Stimulated activated naive CD8-positive, alpha-beta T cell treated with anti-CD3 and anti-CD28 coated beads, Interleukin-15, Interleukin-2, amounts not matched to agents 100 U/mL and 50 U/mL, for 24 hours (primary cell): ENCODE data around the gene GNAT1.
A peak's percentile ranks its signal among the peaks of the same experiment; 100 is the strongest.

Source experiments
- ATAC-seq: fragments of 150-1000 bp; cut with Tn5 transposase; one replicate; pipeline ENCODE4 v1.10.0; 2021
- DNase-seq: peaks from one replicate; pipeline ENCODE4 v3.0.0; 2021

The GNAT1 gene

DNA sequence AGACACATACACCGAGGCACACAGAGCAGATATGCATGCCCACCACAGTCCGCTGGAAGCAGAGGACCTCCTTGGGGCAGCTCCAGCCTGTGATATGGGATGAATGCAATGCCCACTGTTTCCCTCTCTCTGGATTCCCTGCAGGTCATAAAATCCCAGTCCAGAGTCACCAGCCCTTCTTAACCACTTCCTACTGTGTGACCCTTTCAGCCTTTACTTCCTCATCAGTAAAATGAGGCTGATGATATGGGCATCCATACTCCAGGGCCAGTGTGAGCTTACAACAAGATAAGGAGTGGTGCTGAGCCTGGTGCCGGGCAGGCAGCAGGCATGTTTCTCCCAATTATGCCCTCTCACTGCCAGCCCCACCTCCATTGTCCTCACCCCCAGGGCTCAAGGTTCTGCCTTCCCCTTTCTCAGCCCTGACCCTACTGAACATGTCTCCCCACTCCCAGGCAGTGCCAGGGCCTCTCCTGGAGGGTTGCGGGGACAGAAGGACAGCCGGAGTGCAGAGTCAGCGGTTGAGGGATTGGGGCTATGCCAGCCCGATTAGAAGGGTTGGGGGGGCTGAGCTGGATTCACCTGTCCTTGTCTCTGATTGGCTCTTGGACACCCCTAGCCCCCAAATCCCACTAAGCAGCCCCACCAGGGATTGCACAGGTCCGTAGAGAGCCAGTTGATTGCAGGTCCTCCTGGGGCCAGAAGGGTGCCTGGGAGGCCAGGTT is at the start of gene GNAT1:
Gene GNAT1, plus strand, starts transcription at position 675 of the 725 bp plus-strand sequence. CDS start 116 bp downstream, outside the sequence.
- ATAC-seq (no peak), DNase-seq (no peak)

- ATAC-seq, result peak; percentile 38
- no peak for DNase-seq
Observed at GRCh38 chr3:50146316-50146901, 45.0 kb upstream of the GNAT1 start.

- no peak for DNase-seq
- no peak for ATAC-seq
Observed at GRCh38 chr3:50147016-50147415, 44.4 kb upstream of the GNAT1 start.

GRCh38 chr3:50147447-50147846 is 44.0 kb upstream of the GNAT1 start:
- ATAC-seq, result no peak
- DNase-seq, result no peak

DNA sequence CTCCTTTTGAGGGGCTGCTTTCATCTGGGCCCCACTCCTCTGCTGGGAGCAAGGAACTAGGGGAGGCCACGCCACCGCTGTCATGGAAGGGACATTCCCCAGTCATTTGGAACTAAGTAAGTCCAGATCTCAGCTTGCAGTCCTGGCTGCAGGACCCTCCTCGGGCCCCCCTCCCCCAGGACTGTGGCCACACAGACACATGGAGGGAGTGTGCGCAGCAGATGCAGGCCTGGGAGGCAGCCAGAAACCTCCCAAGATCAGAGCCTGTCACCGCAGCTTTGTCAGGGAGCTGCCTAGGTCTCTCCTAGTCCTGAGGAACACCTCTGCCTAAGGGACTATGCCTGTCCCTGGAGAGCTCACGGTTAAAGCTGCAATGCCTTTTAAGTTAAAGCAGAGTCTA is 43.5 kb upstream of the GNAT1 start:
- DNase-seq (no peak), ATAC-seq (no peak)

GRCh38 chr3:50150404-50150750 is 41.0 kb upstream of the GNAT1 start:
- no peak for DNase-seq
- no peak for ATAC-seq

- no peak for DNase-seq
- no peak for ATAC-seq
Observed at GRCh38 chr3:50150863-50151686, 40.3 kb upstream of the GNAT1 start.

DNA sequence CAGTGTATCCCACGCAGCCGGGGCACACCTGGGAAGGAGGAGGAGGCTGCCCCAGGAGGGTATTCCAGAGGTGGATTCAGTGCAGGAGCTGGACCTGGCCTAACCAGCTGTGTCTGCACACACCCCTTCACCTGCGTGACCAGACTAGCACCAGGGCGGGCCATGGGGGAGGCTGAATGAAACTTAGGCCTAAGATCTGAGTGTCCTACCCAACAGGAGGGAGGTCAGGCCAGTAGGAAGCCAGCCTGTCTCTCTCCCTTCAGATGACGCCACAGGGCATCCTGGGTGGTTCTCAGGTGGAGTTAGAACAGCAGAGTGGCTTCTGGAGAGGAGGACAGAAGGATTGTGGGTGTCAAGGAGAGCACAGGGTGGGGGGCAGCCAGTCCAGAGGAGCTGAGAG is 39.7 kb upstream of the GNAT1 start:
- no peak for ATAC-seq
- DNase-seq, result no peak

- no peak for ATAC-seq
- DNase-seq, result no peak
Observed at GRCh38 chr3:50153782-50154475, 37.5 kb upstream of the GNAT1 start.

DNA sequence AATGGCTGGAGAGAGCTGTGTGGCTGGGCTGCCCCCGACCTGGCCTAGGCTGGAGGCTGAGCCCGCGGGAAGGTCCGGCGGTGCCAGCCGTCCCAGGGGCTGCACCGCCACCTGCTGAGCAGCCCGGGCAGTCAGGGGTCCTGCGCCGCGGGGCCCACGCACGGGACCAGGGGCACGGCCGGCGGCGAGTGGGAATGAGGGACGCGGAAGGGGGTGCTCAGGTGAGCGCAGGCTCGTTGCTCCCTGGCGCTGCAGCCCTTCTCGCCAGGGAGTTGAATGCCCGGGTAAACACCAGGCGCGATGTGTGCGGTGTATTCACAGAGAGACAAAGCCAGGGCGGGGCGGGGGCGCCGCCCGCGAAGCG is 37.0 kb upstream of the GNAT1 start:
- DNase-seq (no peak), ATAC-seq (peak; percentile 17)

DNA sequence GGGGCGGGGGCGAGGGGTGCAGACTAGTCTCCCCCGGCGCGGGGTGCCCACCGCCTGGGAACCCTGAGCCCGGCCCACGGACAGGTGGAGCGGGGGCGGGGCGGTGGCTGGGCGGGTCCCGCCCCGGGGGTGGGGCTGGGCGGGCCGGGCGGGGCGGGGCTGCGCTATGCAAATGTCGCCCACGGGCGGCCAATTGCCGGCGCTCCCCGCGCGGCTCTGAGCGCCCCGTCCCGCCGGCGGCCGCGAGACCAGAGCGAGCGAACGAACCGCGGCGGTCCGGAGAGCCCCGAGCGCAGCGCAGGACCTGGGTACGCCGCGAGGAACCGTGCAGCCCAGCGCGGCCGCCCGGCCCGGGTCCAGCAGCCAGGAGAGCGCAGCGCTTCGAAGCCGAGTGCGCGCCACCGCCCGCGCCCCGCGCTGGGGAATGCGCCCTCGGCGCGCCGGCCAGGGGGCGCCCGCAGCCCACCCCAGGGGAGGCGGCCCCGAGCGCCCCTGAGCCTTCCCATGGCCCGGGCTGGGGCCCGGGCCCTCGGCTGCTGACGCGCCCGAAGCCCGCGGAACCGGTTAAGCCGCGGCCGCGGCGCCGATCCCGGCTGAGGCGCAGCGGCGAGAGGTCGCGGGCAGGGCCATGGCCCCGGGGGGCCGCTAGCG is 36.4 kb upstream of the GNAT1 start, which contains the start of gene SEMA3F:
Gene SEMA3F, plus strand, starts transcription at position 485 of the 651 bp plus-strand sequence. CDS start 4,299 bp downstream, outside the sequence.
- ATAC-seq, result peak; percentile 81

GRCh38 chr3:50155491-50155878 is 35.9 kb upstream of the GNAT1 start:
- DNase-seq (no peak), ATAC-seq (no peak)

More for the DNA sequence above, 36.4 kb upstream of the GNAT1 start, which contains the start of gene SEMA3F:
- peak; percentile 70 for DNase-seq

GRCh38 chr3:50155891-50156290 is 35.5 kb upstream of the GNAT1 start:
- DNase-seq, result no peak
- ATAC-seq, result no peak

DNA sequence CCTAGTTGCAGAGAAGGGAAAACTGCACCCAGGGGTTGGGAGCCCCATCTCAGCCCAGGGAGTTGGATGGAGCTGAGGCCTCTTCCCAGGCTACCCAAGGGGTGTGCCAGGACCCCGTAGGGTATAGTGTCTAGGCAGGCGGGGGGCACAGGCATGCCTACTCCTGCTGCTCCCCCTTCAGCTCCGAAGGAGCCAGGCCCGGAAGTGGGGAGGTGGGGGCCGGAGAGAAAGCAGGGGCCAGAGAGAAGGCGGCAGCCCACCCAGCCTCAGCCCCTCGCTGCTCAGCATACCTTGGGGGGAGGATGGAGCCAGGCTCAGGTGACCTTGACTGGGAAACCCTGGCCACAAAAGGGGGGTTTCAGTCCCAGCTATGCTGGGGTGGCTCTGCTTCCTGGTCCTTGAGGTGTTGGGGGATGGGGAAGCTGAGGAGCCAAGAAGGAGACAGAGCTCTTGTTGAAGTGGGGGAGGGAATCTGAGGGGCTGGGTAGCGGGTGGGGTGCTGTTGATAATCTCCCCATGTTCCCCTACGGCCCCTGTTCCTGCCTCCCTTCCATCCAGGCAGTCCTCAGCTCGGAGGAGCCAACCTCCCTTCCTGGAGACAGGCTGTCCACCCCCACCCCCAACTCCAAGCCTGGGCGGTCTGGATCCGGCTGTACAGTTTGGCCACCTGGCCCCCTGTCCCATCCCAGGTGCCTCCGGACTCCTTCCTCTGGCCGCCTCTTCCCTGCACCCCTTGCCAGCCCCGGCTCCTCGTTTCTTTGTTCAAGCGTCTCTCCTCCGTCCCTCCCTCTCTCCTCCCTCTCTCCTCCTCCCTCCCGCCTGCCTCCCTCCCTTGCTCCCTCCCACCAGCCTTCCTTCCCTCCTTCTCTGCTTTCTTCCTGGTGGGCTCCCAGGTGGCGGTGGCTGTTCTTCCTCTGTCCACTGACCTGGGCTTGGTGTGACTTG is 34.6 kb upstream of the GNAT1 start:
- DNase-seq, result no peak

GRCh38 chr3:50157827-50158529 is 33.4 kb upstream of the GNAT1 start:
- DNase-seq, result no peak
- no peak for ATAC-seq

More for the DNA sequence above, 34.6 kb upstream of the GNAT1 start:
- no peak for ATAC-seq

- ATAC-seq (no peak), DNase-seq (no peak)
Observed at GRCh38 chr3:50158530-50159146, 32.8 kb upstream of the GNAT1 start.

- no peak for ATAC-seq
Observed at GRCh38 chr3:50160561-50160983, 30.8 kb upstream of the GNAT1 start.

GRCh38 chr3:50161320-50161719 is 30.1 kb upstream of the GNAT1 start:
- ATAC-seq, result no peak

More at GRCh38 chr3:50160561-50160983, 30.8 kb upstream of the GNAT1 start:
- no peak for DNase-seq

More at GRCh38 chr3:50161320-50161719, 30.1 kb upstream of the GNAT1 start:
- no peak for DNase-seq
